ENCODE data around the gene SEC11A. TPM values are rescaled to one million over a fixed set of nuclear protein-coding genes. Genes with fewer than 3 reads are reported as not detected.

SEC11A gene
- polyA plus RNA-seq, 1 donor from 2014 or later, result 117 TPM

DNA sequence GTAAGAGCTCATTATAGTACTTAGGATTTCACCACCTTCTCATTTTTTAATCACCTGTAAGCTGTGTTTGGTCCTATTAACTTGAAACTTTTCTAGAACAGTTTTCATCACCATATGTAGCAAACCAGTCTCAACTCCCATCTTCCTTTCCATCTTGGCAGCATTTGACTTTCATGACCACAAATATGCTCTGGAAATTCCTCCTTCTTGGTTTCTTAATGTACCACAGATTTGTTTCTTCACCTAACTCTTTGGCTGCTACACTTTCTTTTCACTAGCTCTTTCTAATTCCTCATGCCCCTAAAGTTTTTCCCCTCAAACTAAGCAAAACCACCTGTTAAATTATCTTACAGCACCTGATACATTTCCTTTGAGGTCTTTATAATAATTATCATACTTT, 44.7 kb downstream of the SEC11A start:
- Mint-ChIP-seq H3K4me3 (no peak overlapping the region), H3K27me3 (no peaks in the 10 kb centered on the region), H3K27ac (no peak overlapping the region), H3K9me3 (no peaks in the 10 kb centered on the region), H3K4me1 (peaks cover 0 to 4% (median 2%) of the 10 kb centered on the region in 3 donors), H3K36me3 (peaks cover 17% of the 10 kb centered on the region)

DNA sequence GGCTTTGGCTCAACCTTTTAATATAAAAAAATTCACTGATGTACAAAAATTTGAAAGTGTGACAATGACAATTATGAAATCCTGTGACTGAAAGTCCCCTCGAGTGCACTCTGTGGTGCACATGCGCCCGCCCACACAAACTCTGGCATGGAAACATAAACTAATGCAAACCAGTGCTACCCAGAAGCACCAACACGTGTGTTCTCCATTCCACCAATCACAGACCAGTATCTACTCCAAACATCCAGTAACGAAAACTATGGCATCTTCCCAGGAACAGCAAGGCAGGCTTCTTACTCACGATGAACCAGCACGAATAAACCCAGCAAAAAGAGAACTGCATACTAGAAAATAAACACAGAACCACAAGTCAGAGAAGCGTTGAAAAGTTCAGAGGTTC, 46.2 kb downstream of the SEC11A start:
- Mint-ChIP-seq H3K9me3 (no peaks in the 10 kb centered on the region), H3K27ac (peak overlapping the region in 1 of 3 donors; percentile 3), H3K4me1 (no peaks in the 10 kb centered on the region), H3K4me3 (no peak overlapping the region), H3K36me3 (peaks cover 16% of the 10 kb centered on the region), H3K27me3 (no peaks in the 10 kb centered on the region)

DNA sequence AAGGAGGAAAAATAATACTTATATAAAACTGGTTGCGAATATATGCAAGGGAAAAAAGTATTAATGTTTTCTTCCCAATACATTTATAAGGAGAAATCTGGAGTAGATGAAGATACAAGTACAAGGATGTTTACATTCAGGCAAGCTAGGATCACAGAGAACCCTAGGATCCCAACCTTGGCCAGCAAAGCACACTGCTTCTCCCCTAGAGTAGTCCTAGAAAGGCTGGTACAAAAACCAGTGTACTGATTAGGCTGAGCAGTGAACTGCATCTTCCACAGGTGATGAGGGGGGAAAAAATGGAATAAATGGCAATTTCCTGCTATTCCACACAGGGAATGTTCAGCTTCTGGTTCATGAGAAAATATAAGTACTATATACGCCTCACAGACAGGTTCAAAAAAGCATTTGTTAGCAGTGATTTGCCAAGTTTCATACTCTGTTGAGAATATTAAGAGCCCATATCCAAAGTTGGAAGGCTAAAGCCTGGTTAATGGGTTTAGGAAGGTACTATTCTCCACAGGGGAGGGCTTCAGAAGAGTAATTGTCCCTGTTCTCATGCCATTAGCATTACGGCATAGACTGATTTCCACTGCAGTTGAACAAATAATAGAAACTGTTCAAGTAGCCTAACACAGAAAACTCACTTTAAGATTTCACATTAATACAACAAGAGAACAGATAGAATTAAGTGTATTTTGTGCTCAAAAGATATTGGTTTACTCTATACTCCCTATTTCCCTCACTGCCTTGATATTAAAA, 47.5 kb downstream of the SEC11A start:
- H3K9me3 Mint-ChIP-seq, result no peaks in the 10 kb centered on the region
- peaks cover 18% of the 10 kb centered on the region for H3K36me3 Mint-ChIP-seq
- no peaks in the 10 kb centered on the region for H3K27me3 Mint-ChIP-seq
- H3K27ac Mint-ChIP-seq, result no peak overlapping the region
- H3K4me1 Mint-ChIP-seq, result no peaks in the 10 kb centered on the region
- H3K4me3 Mint-ChIP-seq, result no peak overlapping the region

DNA sequence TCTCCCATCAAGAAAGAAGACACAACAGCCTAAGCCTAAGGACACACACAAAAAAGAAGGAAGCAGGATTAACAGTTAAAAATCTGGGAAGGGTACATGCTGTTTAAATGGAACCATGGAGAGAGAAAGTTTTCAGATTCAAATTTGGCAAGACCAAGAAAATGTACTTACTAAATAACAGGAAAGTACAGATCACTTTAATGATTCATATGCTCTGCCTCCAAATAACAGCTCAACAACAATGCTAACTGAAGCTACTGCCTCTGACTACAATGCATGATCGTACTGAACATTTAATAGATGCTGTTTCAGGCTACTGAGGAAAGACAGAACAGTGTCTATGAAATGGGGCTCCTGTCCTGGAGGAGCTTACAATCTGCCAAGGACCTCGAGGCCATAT, 49.6 kb downstream of the SEC11A start:
- H3K4me3 Mint-ChIP-seq, result no peak overlapping the region

DNA sequence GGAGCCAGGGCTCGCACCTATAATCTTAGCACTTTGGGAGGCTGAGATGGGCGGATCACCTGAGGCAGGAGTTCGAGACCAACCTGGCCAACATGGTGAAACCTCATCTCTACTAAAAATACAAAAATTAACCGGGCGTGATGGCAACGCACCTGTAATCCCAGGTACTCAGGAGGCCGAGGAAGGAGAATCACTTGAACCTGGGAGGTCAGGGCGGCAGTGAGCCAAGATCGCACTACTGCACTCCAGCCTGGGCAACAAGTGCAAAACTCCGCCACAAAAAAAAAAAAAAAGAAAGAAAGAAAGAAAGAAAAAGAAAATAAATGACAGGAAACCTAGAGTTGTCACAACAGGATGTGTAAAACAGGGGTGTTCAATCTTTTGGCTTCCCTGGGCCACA, 54.9 kb downstream of the SEC11A start:
- Mint-ChIP-seq H3K9me3 (no peaks in the 10 kb centered on the region), H3K4me3 (no peak overlapping the region), H3K27ac (no peak overlapping the region)

More for the DNA sequence above, 49.6 kb downstream of the SEC11A start:
- Mint-ChIP-seq H3K27me3 (no peaks in the 10 kb centered on the region), H3K9me3 (no peaks in the 10 kb centered on the region), H3K27ac (peak overlapping the region in 1 of 3 donors; percentile 18), H3K4me1 (no peaks in the 10 kb centered on the region), H3K36me3 (peaks cover 18% of the 10 kb centered on the region)

DNA sequence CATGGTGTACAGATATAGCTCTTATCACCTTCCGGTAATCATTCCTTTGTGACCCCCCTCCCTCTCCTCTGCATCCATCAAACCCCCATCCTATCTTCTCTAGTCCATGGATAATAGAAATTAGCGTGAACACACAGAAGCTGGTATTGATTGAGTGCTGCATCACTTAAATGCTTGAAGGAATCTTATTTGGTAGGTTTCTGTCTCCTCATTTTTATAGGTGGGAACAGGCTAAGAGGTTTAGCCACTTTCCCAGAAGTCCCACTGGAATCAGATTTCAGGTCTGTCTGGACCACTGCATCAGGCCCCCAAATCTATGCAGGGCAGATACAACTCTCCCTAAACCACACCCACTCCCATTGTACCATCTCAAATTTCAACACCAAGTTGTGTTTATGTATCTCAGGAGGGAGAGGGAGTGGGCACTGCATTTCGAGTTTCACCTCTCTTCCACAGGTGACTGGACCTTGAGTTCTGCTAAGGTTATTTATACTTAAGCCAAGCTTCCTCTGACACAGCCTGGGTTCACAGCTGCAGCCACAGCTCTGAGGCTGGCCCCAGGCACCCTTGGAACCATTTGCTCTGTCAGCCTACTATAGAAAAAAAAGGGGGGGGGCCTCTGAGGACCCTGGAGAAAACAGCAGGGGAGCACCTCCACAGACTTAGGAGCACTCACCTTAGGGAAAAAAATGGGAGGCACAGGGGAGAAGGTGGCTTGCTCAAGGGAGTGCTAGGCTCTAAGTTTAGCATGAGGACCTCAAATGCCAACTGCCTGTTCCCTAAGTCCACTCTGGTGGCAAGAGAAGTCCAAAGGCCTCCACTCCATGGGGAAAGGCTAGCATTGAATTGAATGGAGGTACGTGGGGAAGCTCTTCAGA, 55.8 kb downstream of the SEC11A start:
- H3K4me1 Mint-ChIP-seq, result peaks cover 7 to 19% (median 16%) of the 10 kb centered on the region in 3 donors
- H3K36me3 Mint-ChIP-seq, result peaks cover 4% of the 10 kb centered on the region
- peak overlapping the region in 1 of 3 donors; percentile 66 for H3K27ac Mint-ChIP-seq
- no peaks in the 10 kb centered on the region for H3K9me3 Mint-ChIP-seq
- H3K4me3 Mint-ChIP-seq, result peak overlapping the region; percentile 27 to 89 (median 48)
- H3K27me3 Mint-ChIP-seq, result no peaks in the 10 kb centered on the region

More for the DNA sequence above, 54.9 kb downstream of the SEC11A start:
- Mint-ChIP-seq H3K4me1 (peaks cover 7 to 17% (median 16%) of the 10 kb centered on the region in 3 donors), H3K36me3 (peaks cover 4% of the 10 kb centered on the region), H3K27me3 (no peaks in the 10 kb centered on the region)

DNA sequence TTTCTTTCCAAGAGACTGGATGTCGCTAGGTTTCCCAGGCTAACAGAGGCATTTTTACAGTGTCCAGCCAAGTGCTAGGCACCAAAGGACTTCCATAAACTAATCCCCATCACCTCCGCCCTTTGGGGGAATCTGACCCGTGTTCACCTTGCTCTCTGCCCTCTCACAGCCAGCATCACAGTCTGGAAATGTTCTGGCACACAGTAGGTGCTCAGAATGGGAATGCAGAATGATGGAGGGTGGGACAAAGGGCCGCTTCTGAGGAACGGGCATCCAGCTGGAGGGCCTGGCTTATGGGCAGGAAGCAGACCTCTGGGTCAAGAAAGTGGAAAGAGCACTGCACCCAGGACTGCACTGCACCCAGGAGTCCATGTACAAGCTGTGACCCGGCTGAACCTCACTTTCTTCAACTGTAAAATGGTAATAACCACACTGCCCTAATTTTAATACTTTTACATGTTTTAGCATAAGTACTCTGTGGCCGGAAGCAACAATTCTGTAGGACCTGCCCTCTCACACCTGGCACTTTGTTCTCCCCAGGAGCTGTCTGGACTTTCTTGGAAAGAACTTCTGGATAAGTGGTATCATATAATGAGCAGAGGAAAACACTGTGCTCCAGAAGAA, 57.0 kb downstream of the SEC11A start:
- H3K27ac Mint-ChIP-seq, result peak overlapping the region; percentile 74 to 96 (median 87)
- H3K9me3 Mint-ChIP-seq, result no peaks in the 10 kb centered on the region
- H3K4me3 Mint-ChIP-seq, result peak overlapping the region; percentile 78 to 94 (median 90)
- peaks cover 12 to 24% (median 19%) of the 10 kb centered on the region in 3 donors for H3K4me1 Mint-ChIP-seq
- no peaks in the 10 kb centered on the region for H3K27me3 Mint-ChIP-seq
- H3K36me3 Mint-ChIP-seq, result peaks cover 2% of the 10 kb centered on the region

DNA sequence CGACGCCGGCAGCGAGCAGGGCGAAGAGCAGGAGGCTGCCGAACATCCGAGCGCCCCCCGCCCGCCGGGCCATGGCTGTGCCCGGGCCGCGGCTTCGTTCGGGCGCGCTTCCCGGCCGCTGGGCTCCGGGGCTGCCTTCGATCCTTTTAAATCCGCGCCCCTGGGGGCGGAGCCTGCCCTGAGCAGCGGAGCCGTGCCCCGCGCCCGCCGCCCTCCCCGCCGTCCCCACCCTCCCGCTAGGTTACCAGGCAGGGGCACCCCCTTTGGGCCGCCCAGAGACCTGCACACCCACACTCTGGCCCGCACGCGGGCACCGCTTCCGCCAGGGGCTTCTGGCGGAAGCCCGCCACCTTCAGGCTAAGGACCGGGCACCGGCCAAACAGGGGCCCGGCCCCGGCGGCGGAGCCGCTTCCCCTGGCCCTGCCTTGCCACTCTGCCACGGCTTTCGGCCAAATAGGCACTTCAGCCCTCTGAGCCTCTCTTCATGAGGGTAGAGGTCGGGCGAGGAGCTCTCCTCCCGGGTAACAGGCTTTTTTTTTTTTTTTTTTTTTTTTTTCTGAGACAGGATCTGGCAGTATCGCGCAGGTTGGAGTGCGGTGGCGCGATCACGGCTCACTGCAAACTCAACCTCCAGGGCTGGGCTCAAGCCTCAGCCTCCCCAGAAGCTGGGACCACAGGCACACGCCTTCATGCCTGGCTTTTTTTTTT, 57.7 kb downstream of the SEC11A start, which contains the start of gene NMB:
TSS of gene NMB (minus strand) at position 120 of the 708 bp plus-strand sequence. CDS start at position 73, 47 bp downstream.
- H3K4me3 Mint-ChIP-seq, result peak within 1 kb of the TSS; percentile 78 to 94 (median 92)
- peaks cover 2% of the 10 kb centered on the region for H3K36me3 Mint-ChIP-seq
- peaks cover 12 to 27% (median 19%) of the 10 kb centered on the region in 3 donors for H3K4me1 Mint-ChIP-seq
- peak within 1 kb of the TSS; percentile 74 to 96 (median 87) for H3K27ac Mint-ChIP-seq
- H3K27me3 Mint-ChIP-seq, result no peaks in the 10 kb centered on the region
- H3K9me3 Mint-ChIP-seq, result no peaks in the 10 kb centered on the region

DNA sequence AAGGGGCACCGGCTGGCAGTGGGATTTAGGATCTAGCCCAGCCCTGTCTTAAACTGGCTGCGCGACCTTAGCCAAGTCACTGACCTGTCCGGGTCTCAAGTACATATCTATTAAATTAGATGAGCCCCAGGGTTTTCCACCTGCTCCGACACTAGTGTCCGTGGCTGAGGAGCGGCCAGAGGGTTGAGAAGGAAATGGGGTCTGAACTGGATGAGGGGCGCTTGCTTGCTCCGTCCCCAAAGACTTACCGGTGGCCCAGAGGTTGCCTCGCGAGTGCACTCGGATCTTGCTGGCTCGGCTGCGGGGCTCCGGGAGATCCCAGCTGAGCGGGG, 58.2 kb downstream of the SEC11A start:
- Mint-ChIP-seq H3K36me3 (peaks cover 2% of the 10 kb centered on the region), H3K27me3 (no peaks in the 10 kb centered on the region), H3K9me3 (no peaks in the 10 kb centered on the region), H3K4me1 (peaks cover 12 to 27% (median 19%) of the 10 kb centered on the region in 3 donors), H3K4me3 (peak overlapping the region; percentile 75 to 93 (median 84)), H3K27ac (peak overlapping the region; percentile 17 to 74 (median 20))

DNA sequence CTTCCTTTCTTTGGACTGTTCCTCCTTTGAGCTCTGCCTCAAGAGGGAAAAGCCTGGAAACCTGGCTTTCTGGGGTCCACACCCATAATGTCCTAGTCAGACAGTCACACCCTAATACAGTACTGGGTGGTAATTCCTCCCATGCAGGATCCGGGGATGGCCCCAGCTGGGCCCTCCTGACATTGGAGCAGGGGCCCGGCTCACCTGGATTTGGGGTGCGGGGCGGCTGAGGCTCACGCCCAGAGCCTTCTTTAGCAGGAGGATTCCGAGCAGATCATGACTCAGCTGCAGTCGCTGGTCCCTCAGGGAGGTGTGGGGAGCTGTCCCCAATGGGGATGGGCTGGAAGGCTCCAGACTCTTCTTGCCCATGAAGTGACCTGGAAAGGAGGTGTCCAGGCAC, 59.0 kb downstream of the SEC11A start:
- peak overlapping the region in 1 of 3 donors; percentile 17 for H3K27ac Mint-ChIP-seq
- peak overlapping the region; percentile 75 to 93 (median 84) for H3K4me3 Mint-ChIP-seq
- peaks cover 2% of the 10 kb centered on the region for H3K36me3 Mint-ChIP-seq
- H3K4me1 Mint-ChIP-seq, result peaks cover 12 to 30% (median 19%) of the 10 kb centered on the region in 3 donors
- no peaks in the 10 kb centered on the region for H3K27me3 Mint-ChIP-seq
- no peaks in the 10 kb centered on the region for H3K9me3 Mint-ChIP-seq

DNA sequence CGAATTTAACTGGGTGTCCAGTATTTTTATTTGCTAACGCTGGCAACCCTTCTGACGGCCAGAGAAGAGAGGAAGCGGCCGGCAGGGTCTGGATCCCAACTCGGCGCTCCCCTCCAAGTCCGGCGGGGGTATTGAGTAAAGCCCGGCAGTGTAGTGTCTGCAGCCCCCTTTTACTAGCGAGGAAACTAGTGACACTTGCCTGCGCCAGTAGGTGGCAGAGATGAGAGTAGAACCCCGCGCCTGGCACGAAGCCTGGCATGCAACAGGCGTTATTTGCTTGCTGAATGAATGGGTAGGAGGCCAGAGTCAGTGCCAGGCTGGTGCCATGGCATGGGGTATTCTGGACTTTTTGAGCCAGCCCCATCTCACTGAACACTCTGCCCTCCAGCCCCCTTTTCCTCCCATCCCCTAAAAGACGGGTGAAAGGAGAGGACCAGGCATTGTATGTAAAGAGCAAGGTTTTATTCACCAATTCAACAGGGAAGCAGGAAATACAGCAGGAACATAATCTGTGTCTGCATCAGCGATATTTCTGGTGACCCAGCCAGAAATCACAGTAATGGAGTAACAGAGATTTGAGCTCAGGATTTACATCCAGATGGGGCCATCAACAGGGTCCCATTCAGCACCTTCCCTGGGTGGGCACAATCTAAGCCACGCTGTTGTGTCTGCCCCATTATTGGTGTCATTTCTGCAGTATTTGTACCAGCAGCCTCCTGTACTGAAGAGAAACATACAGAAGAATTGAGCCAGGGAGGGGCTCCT, 61.1 kb downstream of the SEC11A start:
- H3K36me3 Mint-ChIP-seq, result no peaks in the 10 kb centered on the region
- H3K4me1 Mint-ChIP-seq, result peaks cover 12 to 30% (median 16%) of the 10 kb centered on the region in 3 donors
- H3K27ac Mint-ChIP-seq, result peak overlapping the region; percentile 44 to 99 (median 80)
- peak overlapping the region; percentile 93 to 100 (median 98) for H3K4me3 Mint-ChIP-seq
- no peaks in the 10 kb centered on the region for H3K9me3 Mint-ChIP-seq
- H3K27me3 Mint-ChIP-seq, result no peaks in the 10 kb centered on the region

DNA sequence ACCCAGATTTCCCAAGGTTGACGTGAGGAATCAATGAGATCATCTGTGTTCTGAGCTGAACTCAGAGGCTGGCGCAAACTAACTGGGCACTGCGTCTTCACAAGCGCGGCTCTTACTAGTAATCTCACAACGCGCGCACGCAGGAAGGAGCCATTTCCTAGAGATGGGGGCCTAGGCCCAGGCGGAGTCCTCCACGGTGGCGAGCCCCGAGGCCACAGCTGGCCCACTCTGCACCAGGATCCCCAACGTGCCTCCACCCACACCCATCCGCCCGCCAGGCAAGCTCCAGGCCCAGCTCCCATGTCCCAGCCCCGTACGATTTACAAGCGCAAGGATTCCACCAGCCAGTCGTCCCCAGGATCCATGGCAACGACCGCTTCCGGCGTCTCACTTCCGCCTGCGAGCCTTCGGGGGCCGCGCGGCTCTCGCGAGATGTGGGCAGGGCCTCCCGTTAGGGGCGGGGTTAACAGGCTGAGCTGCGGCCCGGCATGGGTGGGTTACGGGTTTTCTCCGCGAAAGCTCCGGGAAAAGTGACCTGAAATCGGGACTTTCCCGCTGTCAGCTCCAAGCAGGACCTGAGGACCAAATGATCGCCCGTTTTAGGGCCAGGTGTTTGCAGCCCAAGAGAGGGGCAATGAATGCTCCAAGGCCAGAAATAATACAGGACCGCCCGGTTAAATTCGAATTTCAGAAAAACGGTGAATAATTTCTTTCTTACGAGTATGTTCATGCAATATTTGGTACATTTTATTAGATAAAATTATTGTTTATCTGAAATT, 61.8 kb downstream of the SEC11A start, which contains the start of gene WDR73:
TSS of gene WDR73 (minus strand) at position 374 of the 779 bp plus-strand sequence. CDS start at position 365, 9 bp downstream.
- peaks cover 9 to 26% (median 12%) of the 10 kb centered on the region in 3 donors for H3K4me1 Mint-ChIP-seq
- H3K27me3 Mint-ChIP-seq, result no peaks in the 10 kb centered on the region
- peak within 1 kb of the TSS; percentile 80 to 99 (median 96) for H3K27ac Mint-ChIP-seq
- no peaks in the 10 kb centered on the region for H3K36me3 Mint-ChIP-seq
- H3K4me3 Mint-ChIP-seq, result peak within 1 kb of the TSS; percentile 93 to 100 (median 98)
- no peaks in the 10 kb centered on the region for H3K9me3 Mint-ChIP-seq

DNA sequence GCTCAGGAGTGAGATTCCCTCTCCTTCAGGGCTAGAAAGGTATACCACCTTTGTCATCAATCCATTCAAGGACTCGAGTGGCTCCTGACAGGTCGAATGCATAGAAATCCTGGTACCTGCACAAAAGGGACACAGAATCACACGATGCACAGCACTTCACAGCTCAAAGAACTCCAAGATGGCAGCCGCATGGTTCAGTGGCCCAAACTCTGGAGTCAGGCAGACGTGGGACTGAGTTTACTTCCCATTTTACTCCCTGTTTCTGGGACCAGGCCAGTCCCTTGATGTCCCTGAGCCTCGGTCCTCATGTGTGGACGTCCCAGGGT, 62.4 kb downstream of the SEC11A start:
- H3K4me3 Mint-ChIP-seq, result peak overlapping the region; percentile 93 to 100 (median 98)
- no peaks in the 10 kb centered on the region for H3K27me3 Mint-ChIP-seq
- peaks cover 5 to 25% (median 10%) of the 10 kb centered on the region in 3 donors for H3K4me1 Mint-ChIP-seq
- H3K36me3 Mint-ChIP-seq, result no peaks in the 10 kb centered on the region
- H3K27ac Mint-ChIP-seq, result peak overlapping the region; percentile 80 to 99 (median 96)
- no peaks in the 10 kb centered on the region for H3K9me3 Mint-ChIP-seq
